LNCAP (cell line): ENCODE results near the gene LRFN5.

Source experiments
- CTCF ChIP-seq: fragments of 450-650 bp; IDR thresholded peaks from 2 replicates; pipeline ENCODE4 v1.5.1; 2017; ENCODE audit warnings: mild to moderate bottlenecking

LRFN5 gene

GRCh38 chr14:41650802-41651201, 44.1 kb downstream of the LRFN5 start:
- TF ChIP-seq CTCF: no peak

GRCh38 chr14:41654196-41654595, 47.5 kb downstream of the LRFN5 start:
- no peak for TF ChIP-seq CTCF

DNA sequence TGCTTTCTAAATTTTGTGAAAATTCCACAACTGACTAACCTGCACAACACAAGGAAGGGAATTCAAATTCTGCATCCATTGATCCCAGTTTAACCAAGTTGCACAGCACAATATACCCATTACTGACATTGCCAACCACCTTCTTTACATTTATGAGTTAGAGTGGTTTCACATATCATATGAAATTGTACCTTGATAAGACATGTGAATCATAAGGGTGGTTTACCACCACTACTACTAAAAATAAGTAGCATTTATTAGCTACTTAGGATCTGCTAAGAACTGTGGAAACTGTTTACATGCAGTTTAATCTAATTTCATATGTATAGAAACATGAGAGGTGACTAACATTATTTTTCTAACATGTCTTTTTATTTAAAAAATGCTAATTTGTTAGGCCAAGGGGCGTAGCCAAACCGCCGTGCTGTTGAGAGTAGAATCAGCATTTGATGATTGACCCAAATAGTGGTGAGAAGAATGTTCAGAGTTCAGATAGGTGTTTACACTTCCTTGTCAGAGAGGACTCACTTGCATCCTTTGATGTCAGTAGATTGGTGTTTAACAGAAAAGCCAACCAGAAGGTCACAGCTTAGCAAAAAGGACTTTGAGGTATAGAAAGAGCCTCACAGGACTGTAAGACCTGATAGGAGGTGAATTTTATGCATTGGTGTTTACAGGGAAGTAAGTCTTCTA, 56.2 kb downstream of the LRFN5 start:
- TF ChIP-seq CTCF: no peak

DNA sequence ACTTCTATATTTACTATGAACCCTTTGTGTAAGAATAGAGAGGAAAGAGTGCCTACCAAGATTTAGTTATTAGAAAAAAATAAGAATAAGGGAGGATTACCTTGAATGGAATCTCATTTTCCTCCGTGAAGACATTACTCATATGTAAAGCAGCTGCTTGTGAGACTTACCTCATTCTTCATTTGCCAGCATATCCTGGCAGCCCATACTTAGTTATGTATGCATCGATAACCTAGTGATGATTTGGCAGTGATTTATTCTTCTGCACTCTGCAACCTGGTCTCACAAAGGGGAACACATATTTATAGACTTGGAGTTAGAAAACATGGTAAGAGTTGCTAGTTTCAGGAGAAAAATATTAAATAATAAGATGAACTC, 56.8 kb downstream of the LRFN5 start:
- TF ChIP-seq CTCF: no peak

DNA sequence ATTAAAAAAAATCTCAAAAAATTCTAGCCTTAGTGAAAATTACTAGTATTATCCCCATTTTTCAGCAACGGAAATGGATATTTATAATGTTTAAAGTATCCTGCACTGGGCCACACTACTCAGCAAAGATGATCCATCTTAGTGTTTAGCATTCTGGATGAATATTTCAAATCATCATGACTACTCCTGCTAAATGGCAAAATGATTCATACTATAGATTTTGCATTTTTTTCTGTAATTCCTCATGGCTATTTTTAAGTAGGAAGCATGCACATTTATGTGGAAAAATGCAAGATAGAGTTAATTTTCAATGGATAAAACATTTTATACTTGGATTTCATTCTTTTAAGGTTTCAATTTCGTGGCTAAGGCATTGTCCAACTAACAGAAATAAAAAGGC, 59.6 kb downstream of the LRFN5 start:
- TF ChIP-seq CTCF: no peak

- TF ChIP-seq CTCF: no peak
These were observed 61.7 kb downstream of the LRFN5 start for GRCh38 chr14:41668356-41668755.

- no peak for TF ChIP-seq CTCF
These were observed 92.8 kb downstream of the LRFN5 start for GRCh38 chr14:41699486-41699885.
